ENCODE results near the gene BSND. TPM values are rescaled to one million over a fixed set of nuclear protein-coding genes. Genes with fewer than 3 reads are reported as not detected.

The BSND gene
- total and polyA plus RNA-seq, 9 of the 15 experiments (the other 6 are each of a cell fraction or from before 2014, with no cell fraction given): not detected

GRCh38 chr1:54981466-54981865 is 17.3 kb upstream of the BSND start:
- H3K9ac ChIP-seq (ENCODE audit: insufficient read depth in 1 of 2, low read depth in 2 of 2, low read length in 2 of 2): no peak overlapping the region
- 0 out of 2 replicates have a peak, but pooled peaks cover 5% of the 10 kb centered on the region for H4K20me1 ChIP-seq (replicated peaks; ENCODE audit: control insufficient read depth, insufficient read depth, low read length)
- ATAC-seq (no peak), DNase-seq (ENCODE audit: extremely low read depth in 1 of 4, low spot score in 3 of 4) (no peak), FAIRE-seq (no peak)
- no peaks in the 10 kb centered on the region for H3K9me3 ChIP-seq (replicated peaks; ENCODE audit: control insufficient read depth, insufficient read depth, low read depth, low read length)
- intact Hi-C loops (cut with micrococcal nuclease) (no loop called here), in situ Hi-C loops (cut with MboI) (no loop called here)
- no peak overlapping the region for H2AFZ ChIP-seq (ENCODE audit: low read depth, low read length)
- no TSS peak for BruUV-seq (replicated peaks)
- H3K36me3 ChIP-seq (ENCODE audit: control insufficient read depth, insufficient read depth, low read length): no peaks in the 10 kb centered on the region
- H3K27me3 ChIP-seq (ENCODE audit: control insufficient read depth in 2 of 2, insufficient read depth in 2 of 2, low read length in 2 of 2): peaks cover 29 to 79% of the 10 kb centered on the region in 2 experiments
- ChIA-PET POLR2A (interaction anchor here (1.7 kb wide), 1 partner anchor 18 kb away, joined by 6 read pairs; no protein-coding TSS in a partner anchor), CTCF (ENCODE audit: low intra/inter-chr PET ratio) (interaction anchor here (0.5 kb wide), 1 partner anchor 9 kb away, joined by 3 read pairs; no protein-coding TSS in a partner anchor)
- TF ChIP-seq PHB2 (IDR thresholded peaks at IDR 0.05; ENCODE audit: low read depth) (no peak), ZFP1 (CRISPR knock-in tag; IDR thresholded peaks at IDR 0.05) (no peak), USF2 (CRISPR knock-in tag; IDR thresholded peaks at IDR 0.05) (no peak), RBM34 (IDR thresholded peaks at IDR 0.05; ENCODE audit: borderline replicate concordance, insufficient read depth, low read length) (no peak), SMAD3 (CRISPR knock-in tag; conservative IDR thresholded peaks at IDR 0.05) (no peak), ATF3 (IDR thresholded peaks at IDR 0.05) (no peak), ATF3 (CRISPR knock-in tag; conservative IDR thresholded peaks at IDR 0.05) (no peak), BACH1 (tag; IDR thresholded peaks at IDR 0.05) (no peak), KDM2B (CRISPR knock-in tag; IDR thresholded peaks at IDR 0.05) (no peak), SNIP1 (IDR thresholded peaks at IDR 0.05; ENCODE audit: low read depth) (no peak), MEF2A (IDR thresholded peaks at IDR 0.05; ENCODE audit: control insufficient read depth, low read depth, low read length) (no peak)
- TF ChIP-seq, protein P1, sequence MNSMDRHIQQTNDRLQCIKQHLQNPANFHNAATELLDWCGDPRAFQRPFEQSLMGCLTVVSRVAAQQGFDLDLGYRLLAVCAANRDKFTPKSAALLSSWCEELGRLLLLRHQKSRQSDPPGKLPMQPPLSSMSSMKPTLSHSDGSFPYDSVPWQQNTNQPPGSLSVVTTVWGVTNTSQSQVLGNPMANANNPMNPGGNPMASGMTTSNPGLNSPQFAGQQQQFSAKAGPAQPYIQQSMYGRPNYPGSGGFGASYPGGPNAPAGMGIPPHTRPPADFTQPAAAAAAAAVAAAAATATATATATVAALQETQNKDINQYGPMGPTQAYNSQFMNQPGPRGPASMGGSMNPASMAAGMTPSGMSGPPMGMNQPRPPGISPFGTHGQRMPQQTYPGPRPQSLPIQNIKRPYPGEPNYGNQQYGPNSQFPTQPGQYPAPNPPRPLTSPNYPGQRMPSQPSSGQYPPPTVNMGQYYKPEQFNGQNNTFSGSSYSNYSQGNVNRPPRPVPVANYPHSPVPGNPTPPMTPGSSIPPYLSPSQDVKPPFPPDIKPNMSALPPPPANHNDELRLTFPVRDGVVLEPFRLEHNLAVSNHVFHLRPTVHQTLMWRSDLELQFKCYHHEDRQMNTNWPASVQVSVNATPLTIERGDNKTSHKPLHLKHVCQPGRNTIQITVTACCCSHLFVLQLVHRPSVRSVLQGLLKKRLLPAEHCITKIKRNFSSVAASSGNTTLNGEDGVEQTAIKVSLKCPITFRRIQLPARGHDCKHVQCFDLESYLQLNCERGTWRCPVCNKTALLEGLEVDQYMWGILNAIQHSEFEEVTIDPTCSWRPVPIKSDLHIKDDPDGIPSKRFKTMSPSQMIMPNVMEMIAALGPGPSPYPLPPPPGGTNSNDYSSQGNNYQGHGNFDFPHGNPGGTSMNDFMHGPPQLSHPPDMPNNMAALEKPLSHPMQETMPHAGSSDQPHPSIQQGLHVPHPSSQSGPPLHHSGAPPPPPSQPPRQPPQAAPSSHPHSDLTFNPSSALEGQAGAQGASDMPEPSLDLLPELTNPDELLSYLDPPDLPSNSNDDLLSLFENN (IDR thresholded peaks at IDR 0.05; ENCODE audit: low read depth in 2 of 2, low read length in 2 of 2): no peak
- no peak overlapping the region for H3K4me3 ChIP-seq
- H3K4me1 ChIP-seq (replicated peaks in 1 of 2; ENCODE audit: control insufficient read depth in 2 of 2, insufficient read depth in 2 of 2, low read length in 2 of 2): peaks cover 0 to 14% of the 10 kb centered on the region in 2 experiments; a peak in 2 of 5 replicates
- 3% methylated on average over 8 of the region's 8 CpGs for WGBS (ENCODE audit: insufficient coverage, low coverage, missing lambda C conversion rate)
- H3K4me2 ChIP-seq (ENCODE audit: insufficient read depth, low read length): no peak overlapping the region
- no peaks in the 10 kb centered on the region for H3K79me2 ChIP-seq (ENCODE audit: control insufficient read depth, insufficient read depth, low read length)
- no peak overlapping the region for H3K27ac ChIP-seq (ENCODE audit: extremely low read depth, low read depth, low read length)
- no peaks in the 10 kb centered on the region for H3K9me1 ChIP-seq (ENCODE audit: control insufficient read depth, insufficient read depth, low read length)
